HepG2 (cell line): ENCODE results near the gene C1orf115. TPM values are rescaled to one million over a fixed set of nuclear protein-coding genes. Genes with fewer than 3 reads are reported as not detected.
A peak's percentile ranks its signal among the peaks of the same experiment; 100 is the strongest.

ENCODE experiments used
- EP300 ChIP-seq, 3 experiments: sonication (generic) in 1 of 3; formaldehyde crosslinking in 1 of 3; IDR thresholded peaks; 2 replicates each; pipeline versions ENCODE4 v1.5.1 to v1.6.1; 2011 to 2020; ENCODE audit warnings: low read depth in 2 of 3, low read length in 2 of 3, borderline replicate concordance in 1 of 3, improper control_type of control experiment in 1 of 3, mild to moderate bottlenecking in 1 of 3, missing genetic modification reagents in 1 of 3, moderate library complexity in 1 of 3
- FOXP1 ChIP-seq, 2 experiments: fragments of 450-650 bp in 1 of 2; IDR thresholded peaks; 2 replicates each; pipeline ENCODE4 v1.6.1; 2017 to 2018; ENCODE audit warnings: antibody characterized with exemption in 1 of 2
- HMGA1 ChIP-seq: sonication (generic); formaldehyde crosslinking; conservative IDR thresholded peaks from 2 replicates; pipeline ENCODE4 v1.4.0; 2020; ENCODE audit warnings: missing genetic modification reagents
- HNRNPUL1 ChIP-seq: fragments of 200-400 bp; formaldehyde crosslinking; IDR thresholded peaks from 2 replicates; pipeline ENCODE4 v1.6.1; 2017; ENCODE audit warnings: low read depth, mild to moderate bottlenecking, low read length, moderate library complexity
- MYPOP ChIP-seq: sonication (generic); formaldehyde crosslinking; IDR thresholded peaks from 2 replicates; pipeline ENCODE4 v1.8.1; 2023; ENCODE audit warnings: mild to moderate bottlenecking, moderate library complexity, missing genetic modification reagents
- NFIC ChIP-seq: IDR thresholded peaks from 2 replicates; pipeline ENCODE4 v1.6.1; 2012; ENCODE audit warnings: mild to moderate bottlenecking, low read length, inconsistent platforms
- RARA ChIP-seq: IDR thresholded peaks from 2 replicates; pipeline ENCODE4 v1.6.1; 2016; ENCODE audit warnings: missing genetic modification reagents, missing compliant biosample characterization
- RFXAP ChIP-seq: sonication (generic); formaldehyde crosslinking; IDR thresholded peaks from 2 replicates; pipeline ENCODE4 v1.4.0; 2020; ENCODE audit warnings: missing genetic modification reagents, borderline replicate concordance
- SIN3B ChIP-seq: fragments of 150-350 bp; IDR thresholded peaks from 2 replicates; pipeline ENCODE4 v1.6.1; 2014; ENCODE audit warnings: low read length
- TBP ChIP-seq: sonication (generic); formaldehyde crosslinking; IDR thresholded peaks from 2 replicates; pipeline ENCODE4 v1.5.0; 2020; ENCODE audit warnings: missing genetic modification reagents
- TFDP1 ChIP-seq: IDR thresholded peaks from 2 replicates; pipeline ENCODE4 v1.6.1; 2016; ENCODE audit warnings: missing compliant biosample characterization, missing genetic modification reagents, borderline replicate concordance
- ZFYVE20 ChIP-seq: sonication (generic); formaldehyde crosslinking; IDR thresholded peaks from 2 replicates; pipeline ENCODE4 v1.8.0; 2023; ENCODE audit warnings: low read depth, mild to moderate bottlenecking, moderate library complexity, missing genetic modification reagents, borderline replicate concordance
- ZNF180 ChIP-seq: sonication (generic); formaldehyde crosslinking; IDR thresholded peaks from 2 replicates; pipeline ENCODE4 v1.4.0; 2020; ENCODE audit warnings: low read depth, missing genetic modification reagents, borderline replicate concordance
- ZNF407 ChIP-seq: sonication (generic); formaldehyde crosslinking; IDR thresholded peaks from one replicate; pipeline ENCODE4 v1.5.1; 2020; ENCODE audit warnings: mild to moderate bottlenecking, missing genetic modification reagents; ENCODE audit errors: not compliant biosample characterization
- ZNF543 ChIP-seq: sonication (generic); formaldehyde crosslinking; IDR thresholded peaks from 2 replicates; pipeline ENCODE4 v1.4.0; 2020; ENCODE audit warnings: mild to moderate bottlenecking, missing genetic modification reagents
- ZNF589 ChIP-seq: sonication (generic); formaldehyde crosslinking; conservative IDR thresholded peaks from 2 replicates; pipeline ENCODE4 v1.8.0; 2022; ENCODE audit warnings: mild to moderate bottlenecking, moderate library complexity, missing genetic modification reagents
- ZNF660 ChIP-seq: sonication (generic); formaldehyde crosslinking; IDR thresholded peaks from 2 replicates; pipeline ENCODE4 v1.5.1; 2020; ENCODE audit warnings: mild to moderate bottlenecking, low read depth, missing genetic modification reagents, borderline replicate concordance
- polyA plus RNA-seq, 8 experiments: library from polyadenylated mRNA; depleted of rRNA in 3 of 8; stranded (reverse) in 7 of 8; unstranded in 1 of 8; fragments of >200 nt; fragmentation: Illumina TruSeq in 4 of 8; extraction: Trizol in 4 of 8; gene quantifications; 2 replicates each; pipeline versions ENCODE4 v1.2.1 to v1.2.3, GENCODE V29; 2011 to 2016; ENCODE audit warnings: low read depth in 4 of 8, missing spikeins in 1 of 8, mixed read lengths in 1 of 8; ENCODE audit not compliant: insufficient read depth in 1 of 8
- total RNA-seq, 5 experiments: library from RNA; depleted of rRNA; stranded (reverse); fragments of >200 nt; fragmentation: Illumina TruSeq; extraction: Trizol; gene quantifications; 2 replicates each; pipeline ENCODE4 v1.2.3, GENCODE V29; 2016; ENCODE audit warnings: low read depth in 1 of 5

C1orf115 gene
- total and polyA plus RNA-seq, 2 of the 13 experiments (the other 11 are each of a cell fraction or from before 2014, with no cell fraction given): 25.2 to 85.9 TPM

GRCh38 chr1:220748089-220748934 is 58.1 kb downstream of the C1orf115 start, which contains the start of gene MTARC2 (continued):
- TF ChIP-seq TFDP1 (no peak), ZNF543 (peak; percentile 81; the same call in 1 of the 2 replicates), HMGA1 (no peak), MYPOP (CRISPR knock-in tag) (peak; percentile 66; the same call in 1 of the 2 replicates), RFXAP (CRISPR knock-in tag) (peak; percentile 78), ZNF589 (0 out of 2 replicates have a peak, but pooled peaks have one; percentile 58), SIN3B (no peak), HNRNPUL1 (no peak), ZNF660 (no peak), TBP (CRISPR knock-in tag) (no peak), ZFYVE20 (no peak), NFIC (no peak), ZNF180 (no peak), RARA (CRISPR knock-in tag) (peak; percentile 14; the same call in 1 of the 2 replicates), FOXP1 (IDR thresholded peaks at IDR 0.05) (no peak), FOXP1 (CRISPR knock-in tag; IDR thresholded peaks at IDR 0.05) (peak; percentile 30; the same call in 1 of the 2 replicates), EP300 (IDR thresholded peaks at IDR 0.05; ENCODE audit: low read depth in 2 of 2, low read length in 2 of 2) (peak in 1 of 2 experiments; percentile 27; a peak in 1 of 4 replicates), EP300 (CRISPR knock-in tag; IDR thresholded peaks at IDR 0.05; ENCODE audit: borderline replicate concordance) (0 out of 2 replicates have a peak, but pooled peaks have one; percentile 17), ZNF407 (CRISPR knock-in tag) (no peak)
